ENCODE data around the gene RSRC1. TPM values are rescaled to one million over a fixed set of nuclear protein-coding genes. Genes with fewer than 3 reads are reported as not detected.

Gene RSRC1
- total and polyA plus RNA-seq, 2 donors (not counting 1 experiment from before 2014, with no cell fraction given), result 4.5 to 54.6 TPM

GRCh38 chr3:158086361-158086760 lies 23.5 kb upstream of the RSRC1 start:
- no CpG with 5 or more reads among the region's 1 CpG for WGBS (ENCODE audit: insufficient coverage)
- peaks cover 0 to 15% (median 10%) of the 10 kb centered on the region in 4 experiments for H3K27me3 ChIP-seq (replicated peaks in 1 of 4; ENCODE audit: control extremely low read depth in 1 of 4, control insufficient read depth in 3 of 4, insufficient read depth in 4 of 4, low read length in 3 of 4)
- no peak overlapping the region for H2AFZ ChIP-seq (ENCODE audit: insufficient read depth, low read depth, low read length, poor library complexity, severe bottlenecking)
- POLR2A ChIA-PET, result no interaction called here
- no peaks in the 10 kb centered on the region for H3K79me2 ChIP-seq (ENCODE audit: control insufficient read depth, insufficient read depth, low read length)
- H3K27ac ChIP-seq (ENCODE audit: low read length in 2 of 2), result no peak overlapping the region
- ATAC-seq (ENCODE audit: low read depth), result no peak
- H3K36me3 ChIP-seq (replicated peaks in 1 of 2; ENCODE audit: control extremely low read depth in 1 of 2, control insufficient read depth in 1 of 2, extremely low read depth in 1 of 2, insufficient read depth in 2 of 2, low read length in 1 of 2), result no peaks in the 10 kb centered on the region
- intact Hi-C loops (cut with micrococcal nuclease), result no loop called here
- H4K20me1 ChIP-seq (ENCODE audit: control insufficient read depth, insufficient read depth, low read length, poor library complexity, severe bottlenecking), result no peaks in the 10 kb centered on the region
- H3K4me3 Mint-ChIP-seq, result no peak overlapping the region
- H3K4me1 Mint-ChIP-seq, result no peaks in the 10 kb centered on the region
- no peaks in the 10 kb centered on the region for H3K9me3 Mint-ChIP-seq (ENCODE audit: insufficient read depth)
- DNase-seq, result no peak
- H3K4me2 ChIP-seq (replicated peaks; ENCODE audit: low read depth, low read length, poor library complexity, severe bottlenecking), result no peak overlapping the region
- H3K4me1 ChIP-seq (ENCODE audit: control insufficient read depth in 2 of 2, insufficient read depth in 2 of 2, low read length in 2 of 2), result no peaks in the 10 kb centered on the region
- no peak overlapping the region for H3K9ac ChIP-seq (ENCODE audit: low read length)
- no peak overlapping the region for H3K27ac Mint-ChIP-seq
- TF ChIP-seq CTCF (IDR thresholded peaks at IDR 0.05) (no peak), EZH2 (IDR thresholded peaks at IDR 0.05; ENCODE audit: borderline replicate concordance, insufficient read depth, low read depth, low read length, poor library complexity, severe bottlenecking) (no peak)
- peaks cover 45% of the 10 kb centered on the region for H3K27me3 Mint-ChIP-seq
- no peak overlapping the region for H3K4me3 ChIP-seq (ENCODE audit: control extremely low read depth in 1 of 5, extremely low read depth in 1 of 5, insufficient read depth in 1 of 5, low read depth in 2 of 5, low read length in 4 of 5)
- H3K9me3 ChIP-seq (ENCODE audit: control extremely low read depth in 1 of 3, control insufficient read depth in 2 of 3, insufficient read depth in 1 of 3, low read length in 2 of 3), result no peaks in the 10 kb centered on the region
- CTCF ChIA-PET, result no interaction called here

- Mint-ChIP-seq H3K27me3 (peaks cover 49% of the 10 kb centered on the region), H3K27ac (no peak overlapping the region), H3K4me3 (no peak overlapping the region), H3K9me3 (ENCODE audit: insufficient read depth) (no peaks in the 10 kb centered on the region), H3K4me1 (no peaks in the 10 kb centered on the region)
- ChIA-PET POLR2A (no interaction called here), CTCF (no interaction called here)
- Histone ChIP-seq H3K4me3 (ENCODE audit: control extremely low read depth in 1 of 5, extremely low read depth in 1 of 5, insufficient read depth in 1 of 5, low read depth in 2 of 5, low read length in 4 of 5) (no peak overlapping the region), H3K36me3 (replicated peaks in 1 of 2; ENCODE audit: control extremely low read depth in 1 of 2, control insufficient read depth in 1 of 2, extremely low read depth in 1 of 2, insufficient read depth in 2 of 2, low read length in 1 of 2) (no peaks in the 10 kb centered on the region), H3K27ac (ENCODE audit: low read length in 2 of 2) (no peak overlapping the region), H4K20me1 (ENCODE audit: control insufficient read depth, insufficient read depth, low read length, poor library complexity, severe bottlenecking) (no peaks in the 10 kb centered on the region), H3K27me3 (replicated peaks in 1 of 4; ENCODE audit: control extremely low read depth in 1 of 4, control insufficient read depth in 3 of 4, insufficient read depth in 4 of 4, low read length in 3 of 4) (peaks cover 2 to 18% (median 13%) of the 10 kb centered on the region in 4 experiments), H3K4me2 (replicated peaks; ENCODE audit: low read depth, low read length, poor library complexity, severe bottlenecking) (no peak overlapping the region), H3K9ac (ENCODE audit: low read length) (no peak overlapping the region), H3K79me2 (ENCODE audit: control insufficient read depth, insufficient read depth, low read length) (no peaks in the 10 kb centered on the region), H3K9me3 (ENCODE audit: control extremely low read depth in 1 of 3, control insufficient read depth in 2 of 3, insufficient read depth in 1 of 3, low read length in 2 of 3) (no peaks in the 10 kb centered on the region), H2AFZ (ENCODE audit: insufficient read depth, low read depth, low read length, poor library complexity, severe bottlenecking) (no peak overlapping the region), H3K4me1 (ENCODE audit: control insufficient read depth in 2 of 2, insufficient read depth in 2 of 2, low read length in 2 of 2) (no peaks in the 10 kb centered on the region)
- DNase-seq (no peak), ATAC-seq (ENCODE audit: low read depth) (no peak)
- no CpG with 5 or more reads among the region's 2 CpGs for WGBS (ENCODE audit: insufficient coverage)
- intact Hi-C loops (cut with micrococcal nuclease), result no loop called here
- TF ChIP-seq EZH2 (IDR thresholded peaks at IDR 0.05; ENCODE audit: borderline replicate concordance, insufficient read depth, low read depth, low read length, poor library complexity, severe bottlenecking) (no peak), CTCF (IDR thresholded peaks at IDR 0.05) (no peak)
Observed at GRCh38 chr3:158086776-158087175, 23.1 kb upstream of the RSRC1 start.
